ENCODE results near the gene TSPAN9.

- no peak for TF ChIP-seq ATF3 (IDR thresholded peaks at IDR 0.05)
- no peak for TF ChIP-seq CEBPB (IDR thresholded peaks at IDR 0.05; ENCODE audit: low read depth)
- TF ChIP-seq REST (IDR thresholded peaks at IDR 0.05; ENCODE audit: low read depth) = no peak
- no peak for TF ChIP-seq CTCF (IDR thresholded peaks at IDR 0.05 in 2 of 3, conservative IDR thresholded peaks at IDR 0.05 in 1 of 3; ENCODE audit: borderline replicate concordance in 1 of 3, insufficient read depth in 1 of 3, low read depth in 2 of 3, low read length in 2 of 3)
- TF ChIP-seq SP1 (IDR thresholded peaks at IDR 0.05; ENCODE audit: low read depth) = no peak
- TF ChIP-seq POLR2A (IDR thresholded peaks at IDR 0.05; ENCODE audit: borderline replicate concordance, extremely low read depth, insufficient read depth, insufficient read length) = no peak
- TF ChIP-seq EZH2 (IDR thresholded peaks at IDR 0.05) = no peak
These were observed 166.4 kb downstream of the TSPAN9 start for GRCh38 chr12:3243376-3244084.

Measured in HCT116 (cell line).